ENCODE results near the gene UPK3A.

- no peak for TF ChIP-seq CTCF (conservative IDR thresholded peaks at IDR 0.05)
- no peak for TF ChIP-seq EZH2 (IDR thresholded peaks at IDR 0.05; ENCODE audit: low read depth)
Observed at GRCh38 chr22:45242778-45243191, 42.0 kb upstream of the UPK3A start.
